CD4-positive, alpha-beta T cell (primary cell): Measurements from ENCODE around the gene BSG. TPM values are rescaled to one million over a fixed set of nuclear protein-coding genes. Genes with fewer than 3 reads are reported as not detected.

Experiments used
- ATAC-seq: fragments of 200-7000 bp; cut with Tn5 transposase; one replicate; pipeline ENCODE4 v1.10.0; 2022; ENCODE audit warnings: mild to moderate bottlenecking; ENCODE audit not compliant: poor library complexity
- CTCF ChIA-PET: fragments of 350-600 bp; sonication (Branson Sonifier 250); formaldehyde crosslinking; loops from one replicate; lab custom pipeline; 2021; ENCODE audit warnings: antibody characterized with exemption, inconsistent platforms; lab: Charles Lee
- POLR2A ChIA-PET: fragments of 350-600 bp; sonication (Branson Sonifier 250); formaldehyde crosslinking; loops from one replicate; lab custom pipeline; 2021; ENCODE audit warnings: antibody characterized with exemption, inconsistent platforms; lab: Charles Lee
- DNase-seq, 14 experiments: peaks; one replicate each; pipeline ENCODE4 v3.0.0-alpha.2; 2013 to 2020; ENCODE audit warnings: mixed read lengths in 2 of 14
- H3K27ac ChIP-seq, 2 donors: one replicate each; pipeline versions ENCODE4 v1.5.1 to v1.7.0; 2013; ENCODE audit warnings: low read length in 2 of 2, low read depth in 1 of 2, mild to moderate bottlenecking in 1 of 2
- H3K27me3 ChIP-seq, 2 experiments: 1 replicate in 1 of 2; 2 replicates in 1 of 2; pipeline versions ENCODE4 v1.6.1 to v1.7.0; 2013; ENCODE audit warnings: low read length in 2 of 2, control low read depth in 1 of 2, mild to moderate bottlenecking in 1 of 2, moderate library complexity in 1 of 2; ENCODE audit not compliant: insufficient read depth in 2 of 2, control insufficient read depth in 1 of 2
- H3K36me3 ChIP-seq: one replicate; pipeline ENCODE4 v1.6.1; 2013; ENCODE audit warnings: low read length, control low read depth; ENCODE audit not compliant: insufficient read depth
- H3K4me1 ChIP-seq: one replicate; pipeline ENCODE4 v1.6.1; 2013; ENCODE audit warnings: low read length, control low read depth; ENCODE audit not compliant: insufficient read depth
- H3K4me3 ChIP-seq: one replicate; pipeline ENCODE4 v1.5.1; 2013; ENCODE audit warnings: mild to moderate bottlenecking, low read length, moderate library complexity
- H3K9me3 ChIP-seq, 2 experiments: 1 replicate in 1 of 2; 2 replicates in 1 of 2; pipeline versions ENCODE4 v1.6.1 to v1.7.0; 2013; ENCODE audit warnings: low read length in 2 of 2, mild to moderate bottlenecking in 2 of 2, control low read depth in 1 of 2, moderate library complexity in 1 of 2; ENCODE audit not compliant: control insufficient read depth in 1 of 2, insufficient read depth in 1 of 2
- H3K27ac Mint-ChIP-seq: one replicate; pipeline ENCODE4 v1.8.0; 2020; ENCODE audit warnings: mixed read lengths
- H3K27me3 Mint-ChIP-seq: one replicate; pipeline ENCODE4 v1.8.0; 2021; ENCODE audit warnings: mixed read lengths
- H3K36me3 Mint-ChIP-seq: one replicate; pipeline ENCODE4 v1.8.0; 2021; ENCODE audit warnings: low read depth, mixed read lengths
- H3K4me1 Mint-ChIP-seq: one replicate; pipeline ENCODE4 v1.8.0; 2021; ENCODE audit warnings: low read depth, mixed read lengths
- H3K4me3 Mint-ChIP-seq: one replicate; pipeline ENCODE4 v1.8.0; 2020; ENCODE audit warnings: mild to moderate bottlenecking, mixed read lengths
- H3K9me3 Mint-ChIP-seq: one replicate; pipeline ENCODE4 v1.8.0; 2020; ENCODE audit warnings: mixed read lengths
- intact Hi-C, 2 experiments: fragments of 100-400 bp; cut with DNase I in 1 of 2; cut with micrococcal nuclease in 1 of 2; formaldehyde crosslinking; loops; one replicate each; pipeline versions ENCODE4 v1.15.1 to v1.9.0; 2023 to 2025; cut with DNase I, micrococcal nuclease
- total RNA-seq, 174 experiments: library from RNA in 2 of 174; stranded (reverse) in 2 of 174; gene quantifications; one replicate each; pipeline ENCODE4 v1.2.3 and lab custom pipeline; 2021 to 2026
- TF ChIP-seq, protein P1 (sequence below): fragments of 200-600 bp; IDR thresholded peaks from one replicate; pipeline ENCODE4 v1.8.0; 2022; ENCODE audit warnings: antibody characterized with exemption, mild to moderate bottlenecking

Gene BSG
- total RNA-seq, 2 experiments from 2014 or later: 68.7 to 71.6 TPM

DNA sequence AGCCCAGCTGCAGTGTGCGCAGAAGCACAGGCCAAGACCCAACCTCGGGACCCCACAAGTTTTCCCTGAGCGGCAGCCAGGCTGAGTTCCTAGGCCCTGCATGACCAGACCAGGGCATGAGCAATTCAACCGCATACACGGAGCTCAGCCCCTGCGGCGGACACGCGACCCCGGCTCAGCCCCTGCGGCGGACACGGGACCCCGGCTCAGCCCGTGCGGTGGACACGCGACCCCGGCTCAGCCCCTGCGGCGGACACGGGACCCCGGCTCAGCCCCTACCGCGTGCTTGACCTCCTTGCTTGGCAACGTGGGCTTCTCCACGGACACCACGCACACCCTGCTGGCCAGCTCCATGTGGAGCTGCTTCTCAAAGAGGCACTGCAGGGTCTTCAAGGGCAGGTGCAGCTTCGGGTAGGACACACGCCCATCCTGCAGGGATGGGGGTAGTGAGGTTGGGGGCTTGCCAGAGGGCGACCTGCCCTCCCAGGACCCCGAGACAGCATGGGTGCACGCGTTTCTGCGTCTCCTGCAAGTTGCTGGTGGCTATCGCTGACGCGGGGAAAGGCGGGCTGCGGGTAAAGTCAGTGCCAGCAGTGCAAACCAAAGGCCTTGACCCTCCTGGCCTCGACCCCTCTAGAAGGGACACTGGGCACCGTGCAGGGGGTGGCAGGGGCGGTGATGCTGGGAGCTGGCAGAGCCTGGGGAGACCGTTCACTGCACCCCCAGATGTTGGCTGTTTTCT lies 51.0 kb downstream of the BSG start:
- ChIA-PET POLR2A (interaction anchor here (0.6 kb wide), 1 partner anchor 43 kb away, joined by 4 read pairs; no protein-coding TSS in a partner anchor), CTCF (interaction anchor here (1.2 kb wide), 1 partner anchor 39 kb away, joined by 3 read pairs; no protein-coding TSS in a partner anchor)
- no peak overlapping the region for H3K27ac Mint-ChIP-seq
- Histone ChIP-seq H3K36me3 (peaks cover 57% of the 10 kb centered on the region), H3K27me3 (no peaks in the 10 kb centered on the region), H3K9me3 (peaks cover 0 to 3% of the 10 kb centered on the region in 2 experiments), H3K27ac (no peak overlapping the region), H3K4me3 (no peak overlapping the region), H3K4me1 (no peaks in the 10 kb centered on the region)
- DNase-seq (no peak), ATAC-seq (no peak)
- H3K4me3 Mint-ChIP-seq: no peak overlapping the region
- H3K27me3 Mint-ChIP-seq: no peaks in the 10 kb centered on the region
- TF ChIP-seq, protein P1, sequence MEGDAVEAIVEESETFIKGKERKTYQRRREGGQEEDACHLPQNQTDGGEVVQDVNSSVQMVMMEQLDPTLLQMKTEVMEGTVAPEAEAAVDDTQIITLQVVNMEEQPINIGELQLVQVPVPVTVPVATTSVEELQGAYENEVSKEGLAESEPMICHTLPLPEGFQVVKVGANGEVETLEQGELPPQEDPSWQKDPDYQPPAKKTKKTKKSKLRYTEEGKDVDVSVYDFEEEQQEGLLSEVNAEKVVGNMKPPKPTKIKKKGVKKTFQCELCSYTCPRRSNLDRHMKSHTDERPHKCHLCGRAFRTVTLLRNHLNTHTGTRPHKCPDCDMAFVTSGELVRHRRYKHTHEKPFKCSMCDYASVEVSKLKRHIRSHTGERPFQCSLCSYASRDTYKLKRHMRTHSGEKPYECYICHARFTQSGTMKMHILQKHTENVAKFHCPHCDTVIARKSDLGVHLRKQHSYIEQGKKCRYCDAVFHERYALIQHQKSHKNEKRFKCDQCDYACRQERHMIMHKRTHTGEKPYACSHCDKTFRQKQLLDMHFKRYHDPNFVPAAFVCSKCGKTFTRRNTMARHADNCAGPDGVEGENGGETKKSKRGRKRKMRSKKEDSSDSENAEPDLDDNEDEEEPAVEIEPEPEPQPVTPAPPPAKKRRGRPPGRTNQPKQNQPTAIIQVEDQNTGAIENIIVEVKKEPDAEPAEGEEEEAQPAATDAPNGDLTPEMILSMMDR: no peak
- peaks cover 39% of the 10 kb centered on the region for H3K36me3 Mint-ChIP-seq
- H3K9me3 Mint-ChIP-seq: no peaks in the 10 kb centered on the region
- no peaks in the 10 kb centered on the region for H3K4me1 Mint-ChIP-seq
- intact Hi-C loops: no loop called here

DNA sequence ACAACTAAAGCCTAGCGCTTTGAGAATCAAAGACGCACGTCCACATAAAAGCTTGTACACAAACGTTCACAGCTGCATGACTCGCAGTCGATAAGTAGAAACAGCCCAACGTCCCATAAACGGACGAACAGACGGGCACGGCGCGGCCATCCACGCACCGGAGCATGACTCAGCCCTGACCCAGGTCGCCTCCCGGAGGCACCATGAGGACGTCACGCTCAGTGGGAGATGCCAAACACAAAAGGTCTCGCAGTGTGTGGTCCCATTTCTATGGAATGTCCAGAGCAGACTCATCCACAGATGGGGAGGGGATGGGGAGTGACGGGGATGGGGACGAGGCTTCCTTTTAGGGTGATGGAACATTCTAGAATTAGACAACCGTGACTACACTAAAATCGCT lies 51.6 kb downstream of the BSG start:
- intact Hi-C loops: no loop called here
- Mint-ChIP-seq H3K27me3 (no peaks in the 10 kb centered on the region), H3K9me3 (no peaks in the 10 kb centered on the region), H3K4me3 (no peak overlapping the region), H3K4me1 (peaks cover 2% of the 10 kb centered on the region), H3K27ac (no peak overlapping the region), H3K36me3 (peaks cover 39% of the 10 kb centered on the region)
- Histone ChIP-seq H3K27me3 (no peaks in the 10 kb centered on the region), H3K9me3 (peaks cover 0 to 4% of the 10 kb centered on the region in 2 experiments), H3K27ac (no peak overlapping the region), H3K36me3 (peaks cover 58% of the 10 kb centered on the region), H3K4me1 (no peaks in the 10 kb centered on the region), H3K4me3 (no peak overlapping the region)
- ATAC-seq (no peak), DNase-seq (no peak)
- CTCF ChIA-PET: interaction anchor here (1.2 kb wide), 1 partner anchor 40 kb away, joined by 3 read pairs; no protein-coding TSS in a partner anchor
- TF ChIP-seq, protein P1: no peak
- POLR2A ChIA-PET: no interaction called here

DNA sequence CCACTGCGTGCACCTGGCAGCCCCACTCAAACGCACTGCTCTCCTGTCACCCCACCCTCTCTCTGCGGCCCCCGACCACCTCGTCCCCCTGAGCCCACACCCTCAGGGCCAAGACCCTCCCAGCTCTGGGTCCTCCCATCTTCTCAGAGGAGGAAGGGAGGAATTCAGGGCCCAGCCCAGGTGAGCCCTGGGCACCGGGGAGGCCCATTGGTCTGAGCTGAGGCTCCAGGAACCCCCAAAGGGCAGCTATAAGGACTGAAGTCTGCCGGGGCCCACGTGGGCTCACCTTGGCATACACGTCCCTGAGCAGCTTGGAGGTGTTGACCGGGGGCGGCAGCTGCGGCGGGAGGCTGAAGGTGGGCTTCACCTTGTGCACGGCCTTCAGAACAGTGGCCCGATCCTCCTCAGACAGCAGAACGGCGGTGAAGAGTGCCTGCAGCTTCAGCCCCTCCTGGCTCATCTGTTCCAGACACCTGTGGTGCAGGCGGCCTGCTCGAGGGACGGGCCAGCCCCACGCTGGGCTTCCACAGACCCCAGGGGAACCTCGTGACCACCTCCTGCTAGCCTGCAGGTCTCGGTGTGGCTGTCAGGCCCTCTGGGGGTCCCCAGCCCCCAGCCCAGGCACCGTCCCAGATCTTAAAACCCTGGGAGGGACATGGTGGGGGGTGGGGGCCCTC lies 52.2 kb downstream of the BSG start:
- Histone ChIP-seq H3K4me1 (no peaks in the 10 kb centered on the region), H3K4me3 (no peak overlapping the region), H3K27ac (no peak overlapping the region), H3K9me3 (peaks cover 0 to 4% of the 10 kb centered on the region in 2 experiments), H3K36me3 (peaks cover 58% of the 10 kb centered on the region), H3K27me3 (no peaks in the 10 kb centered on the region)
- TF ChIP-seq, protein P1: no peak
- no peak for DNase-seq
- Mint-ChIP-seq H3K27ac (no peak overlapping the region), H3K4me3 (no peak overlapping the region), H3K36me3 (peaks cover 39% of the 10 kb centered on the region), H3K27me3 (no peaks in the 10 kb centered on the region), H3K9me3 (no peaks in the 10 kb centered on the region), H3K4me1 (peaks cover 4% of the 10 kb centered on the region)
- intact Hi-C loops: no loop called here
- ChIA-PET CTCF (interaction anchor here (0.6 to 1.2 kb wide), 2 partner anchors 40 kb away, joined by 3 read pairs; no protein-coding TSS in a partner anchor), POLR2A (no interaction called here)
- ATAC-seq: no peak
